NCI-H2227 (cell line): Measurements from ENCODE around the gene CSTPP1.
"Not testable (repeated sequence)": the region's sequence is repeated elsewhere in the genome, so short reads cannot be mapped to it uniquely, and the experiment has no call there.

ENCODE experiments used
- DNase-seq: peaks from one replicate; lab custom pipeline; 2025; ENCODE audit not compliant: unreplicated experiment; lab: John Stamatoyannopoulos, UW

Gene CSTPP1

GRCh38 chr11:46912526-46913150 lies 23.9 kb upstream of the CSTPP1 start:
- peak; percentile 42 for DNase-seq

GRCh38 chr11:46913484-46913883 lies 23.1 kb upstream of the CSTPP1 start:
- no peak for DNase-seq

- DNase-seq: no peak
These were observed 22.2 kb upstream of the CSTPP1 start for GRCh38 chr11:46914363-46914762.

- no peak for DNase-seq
These were observed 21.7 kb upstream of the CSTPP1 start for GRCh38 chr11:46914910-46915309.

GRCh38 chr11:46916286-46917108 lies 20.1 kb upstream of the CSTPP1 start:
- DNase-seq: peak; percentile 44

GRCh38 chr11:46917109-46917761 lies 19.3 kb upstream of the CSTPP1 start:
- no peak for DNase-seq

GRCh38 chr11:46917762-46918082 lies 18.8 kb upstream of the CSTPP1 start:
- no peak for DNase-seq

- peak; percentile 59 for DNase-seq
These were observed 18.3 kb upstream of the CSTPP1 start, which contains the start of gene LRP4 for GRCh38 chr11:46918083-46918787. Gene LRP4, minus strand, starts transcription at chr11:46918550. Its CDS starts 171 bp downstream, at chr11:46918379.

GRCh38 chr11:46918788-46919513 lies 17.6 kb upstream of the CSTPP1 start:
- no peak for DNase-seq

- no peak for DNase-seq
These were observed 15.8 kb upstream of the CSTPP1 start for GRCh38 chr11:46920755-46921154.

GRCh38 chr11:46927928-46928327 lies 8.6 kb upstream of the CSTPP1 start:
- DNase-seq: not testable (repeated sequence)

- DNase-seq: not testable (repeated sequence)
These were observed 7.9 kb upstream of the CSTPP1 start for GRCh38 chr11:46928701-46929100.

- no peak for DNase-seq
These were observed 6.5 kb upstream of the CSTPP1 start for GRCh38 chr11:46930089-46930488.

GRCh38 chr11:46942172-46942571 lies 5.6 kb downstream of the CSTPP1 start:
- DNase-seq: no peak

- no peak for DNase-seq
These were observed 8.0 kb downstream of the CSTPP1 start for GRCh38 chr11:46944356-46945075.

- no peak for DNase-seq
These were observed 11.0 kb downstream of the CSTPP1 start for GRCh38 chr11:46947399-46948077.

GRCh38 chr11:46948378-46949131 lies 12.0 kb downstream of the CSTPP1 start:
- peak; percentile 12 for DNase-seq

- DNase-seq: no peak
These were observed 12.7 kb downstream of the CSTPP1 start for GRCh38 chr11:46949297-46949696.

- no peak for DNase-seq
These were observed 15.3 kb downstream of the CSTPP1 start for GRCh38 chr11:46951864-46952263.
